ENCODE results near the gene DNAH1.

DNAH1 gene

DNA sequence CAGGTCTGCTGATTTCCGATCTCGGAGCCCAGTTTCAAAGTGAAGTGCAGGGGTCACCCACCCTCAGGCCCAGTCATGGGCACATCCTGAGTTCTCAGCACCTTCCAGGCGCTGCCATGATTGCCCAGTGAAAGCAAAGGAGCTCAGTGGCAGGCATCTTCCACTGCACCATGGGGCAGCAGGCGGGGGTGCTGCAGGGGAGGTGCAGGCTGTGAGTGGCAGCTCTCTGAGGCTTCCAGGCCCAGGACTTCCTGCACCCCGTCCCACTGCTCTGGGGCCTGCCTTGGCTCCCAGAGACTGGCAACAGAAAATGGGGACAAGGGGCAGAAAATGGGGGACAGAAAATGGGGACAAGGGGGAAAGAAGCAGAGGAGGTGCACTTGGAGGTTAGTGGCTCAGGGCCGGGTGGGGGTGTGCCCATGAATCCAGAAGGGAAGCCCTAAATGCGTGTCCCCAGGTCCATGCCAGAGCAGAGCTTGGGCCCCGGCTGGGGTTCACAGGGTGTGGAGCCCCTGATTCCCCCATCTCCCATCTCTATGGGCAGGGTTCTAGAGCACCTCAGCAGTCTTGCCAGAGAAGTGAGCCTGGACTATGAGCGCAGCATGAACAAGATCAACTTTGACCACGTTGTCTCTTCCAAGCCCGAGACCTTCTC, 28.0 kb downstream of the DNAH1 start:
- no peak for DNase-seq

DNA sequence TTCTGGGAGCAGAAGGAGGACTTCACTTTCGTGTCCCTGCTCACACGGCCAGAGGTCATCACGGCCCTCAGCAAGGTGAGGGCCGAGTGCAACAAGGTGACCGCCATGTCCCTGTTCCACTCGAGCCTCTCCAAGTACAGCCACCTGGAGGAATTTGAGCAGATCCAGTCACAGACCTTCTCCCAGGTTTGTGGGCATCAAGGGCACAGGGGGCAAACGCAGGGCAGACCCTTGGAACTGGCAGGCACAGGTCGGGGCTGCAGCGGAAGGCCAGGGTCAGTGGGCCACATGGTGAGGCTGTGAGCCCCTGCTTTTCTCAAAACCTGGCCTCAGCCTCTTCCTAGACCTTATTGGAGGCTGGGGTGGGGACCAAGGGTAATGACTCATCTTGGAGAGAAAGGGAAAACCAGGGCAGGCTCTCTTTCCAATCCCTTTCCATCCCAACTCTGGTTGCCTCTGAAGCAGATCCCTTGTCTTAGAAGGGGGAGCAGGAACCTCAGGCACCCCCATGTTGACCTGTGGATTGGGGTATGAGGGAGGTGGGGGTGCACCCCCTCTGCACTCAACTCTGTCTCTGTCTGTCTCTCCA, 29.5 kb downstream of the DNAH1 start:
- DNase-seq: no peak

DNA sequence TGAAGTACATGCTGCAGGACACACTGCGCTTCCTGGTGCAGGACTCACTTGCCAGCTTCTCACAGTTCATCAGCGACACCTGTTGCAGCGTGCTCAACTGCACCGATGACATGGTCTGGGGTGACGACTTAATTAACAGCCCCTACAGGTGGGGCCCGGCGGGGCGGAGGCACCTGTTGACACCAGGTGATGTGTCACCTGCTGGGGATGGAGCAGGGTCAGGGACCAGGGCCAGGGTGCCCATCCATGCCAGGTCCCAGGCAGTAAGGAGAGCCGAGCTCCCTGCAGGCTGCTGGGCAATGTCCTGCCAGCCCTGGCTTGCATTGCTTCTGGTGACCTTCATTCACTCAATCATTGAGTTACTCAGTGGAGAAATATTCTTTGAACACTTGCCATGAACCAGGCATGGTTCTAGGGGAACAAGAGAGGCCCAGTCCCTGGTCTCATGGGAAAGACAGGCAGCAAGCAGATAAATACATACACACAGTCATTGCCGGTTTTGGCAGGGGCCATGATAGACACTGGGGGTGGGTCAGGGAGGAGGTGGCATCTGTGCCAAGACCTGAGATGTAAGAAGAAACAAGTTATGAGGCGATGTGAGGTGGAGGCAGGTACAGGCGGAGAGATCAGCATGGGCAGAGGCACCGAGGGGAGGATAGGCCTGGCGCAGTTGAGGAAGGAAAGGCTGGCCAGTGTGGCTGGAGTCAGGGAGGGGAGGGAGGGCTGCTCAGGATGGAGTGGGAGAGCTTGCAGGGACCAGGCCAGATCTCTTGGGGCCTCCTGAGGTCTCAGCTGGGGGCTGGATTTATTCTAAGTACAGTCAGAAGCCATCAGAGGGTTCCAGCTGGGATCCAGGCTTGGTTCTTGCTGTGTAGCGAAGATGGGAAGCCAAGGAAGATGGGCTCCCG, 30.8 kb downstream of the DNAH1 start:
- DNase-seq: no peak

DNA sequence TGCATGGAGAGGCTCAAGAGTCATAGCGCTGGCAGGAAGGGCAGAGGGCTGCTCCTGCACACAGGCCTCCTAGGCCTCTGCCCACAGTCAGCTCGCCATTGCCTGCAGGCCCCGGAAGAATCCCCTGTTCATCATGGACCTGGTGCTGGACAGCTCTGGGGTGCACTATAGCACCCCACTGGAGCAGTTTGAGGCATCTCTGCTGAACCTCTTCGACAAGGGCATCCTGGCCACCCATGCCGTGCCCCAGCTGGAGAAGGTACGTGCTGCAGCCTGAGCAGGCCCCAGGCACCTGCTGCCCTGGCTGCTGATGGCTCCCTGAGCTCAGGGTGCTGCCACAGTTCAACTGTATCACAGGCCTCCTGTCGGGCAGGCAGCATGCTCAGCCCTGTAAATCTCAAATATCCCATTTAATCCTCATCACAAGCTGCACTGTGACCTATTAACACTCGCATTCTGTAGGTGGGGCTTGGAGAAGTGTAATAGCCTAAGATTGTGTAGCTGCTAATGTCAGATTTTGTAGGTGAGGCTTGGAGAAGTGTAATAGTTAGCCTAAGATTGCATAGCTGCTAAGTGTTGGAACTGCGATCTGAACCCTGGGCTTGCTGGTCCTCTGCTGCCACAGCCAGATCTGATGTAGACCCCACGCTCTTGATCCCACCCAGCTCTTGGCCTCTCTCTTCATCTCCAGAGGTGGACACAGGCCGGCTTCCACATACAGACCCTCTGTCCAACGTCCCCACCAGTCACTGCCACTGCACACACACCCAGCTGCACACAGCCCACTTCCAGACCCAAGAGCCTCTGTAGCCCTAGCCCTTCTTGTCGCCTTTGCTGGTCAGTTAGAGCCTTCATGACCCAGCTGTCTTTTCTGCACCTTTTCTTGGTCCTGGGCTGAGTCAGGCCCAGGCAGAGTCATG, 31.9 kb downstream of the DNAH1 start:
- no peak for DNase-seq

DNA sequence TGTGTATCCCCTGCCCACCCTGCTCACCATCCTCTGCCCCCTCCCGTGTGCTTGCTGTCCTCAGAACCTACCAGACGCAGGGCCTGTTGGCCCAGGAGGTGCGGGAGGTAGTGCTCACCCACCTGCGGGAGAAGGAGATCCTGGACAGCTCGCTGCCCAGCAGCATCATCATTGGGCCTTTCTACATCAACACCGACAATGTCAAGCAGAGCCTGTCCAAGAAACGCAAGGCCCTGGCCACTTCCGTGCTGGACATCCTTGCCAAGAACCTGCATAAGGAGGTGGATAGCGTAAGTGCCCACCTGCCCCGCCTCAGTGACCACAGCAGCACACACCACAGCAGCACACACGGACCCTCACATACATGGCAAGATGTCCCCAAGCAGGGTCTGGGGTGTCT, 33.0 kb downstream of the DNAH1 start:
- DNase-seq: no peak

DNA sequence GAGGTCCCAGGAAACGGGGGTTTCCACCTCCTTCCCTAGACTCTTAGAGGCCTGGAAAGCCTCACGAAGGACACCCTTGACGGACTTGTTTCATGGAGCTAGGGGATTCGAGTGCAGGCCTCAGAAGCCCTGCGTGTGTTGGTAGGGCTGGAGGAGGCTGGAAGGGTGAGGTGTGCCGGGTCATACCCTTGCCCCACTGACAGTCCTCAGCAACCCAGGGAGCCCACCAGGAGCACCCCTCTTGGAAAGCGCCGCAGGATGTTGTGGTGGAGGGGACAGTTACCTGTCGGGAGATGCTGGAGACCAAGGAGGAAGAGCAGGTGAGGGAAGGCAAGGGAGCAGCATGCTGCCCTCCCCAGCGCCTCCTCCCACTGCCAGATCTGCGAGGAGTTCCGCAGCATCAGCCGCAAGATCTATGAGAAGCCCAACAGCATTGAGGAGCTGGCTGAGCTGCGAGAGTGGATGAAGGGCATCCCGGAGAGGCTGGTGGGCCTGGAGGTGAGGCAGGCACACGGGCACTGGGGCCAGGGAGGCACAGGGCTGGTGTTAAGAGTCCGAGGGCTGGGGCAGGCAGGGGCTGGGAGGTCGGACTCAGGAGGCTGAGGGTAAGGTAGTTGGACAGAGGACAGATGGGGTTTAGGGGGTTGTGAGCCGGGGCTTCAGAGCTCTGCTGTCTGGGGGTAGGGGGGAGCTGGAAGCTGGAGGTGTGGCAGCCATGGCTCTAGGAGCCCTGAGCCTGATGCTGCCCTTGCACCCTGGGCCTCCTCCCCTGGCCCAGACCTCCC, 33.7 kb downstream of the DNAH1 start:
- no peak for DNase-seq

DNA sequence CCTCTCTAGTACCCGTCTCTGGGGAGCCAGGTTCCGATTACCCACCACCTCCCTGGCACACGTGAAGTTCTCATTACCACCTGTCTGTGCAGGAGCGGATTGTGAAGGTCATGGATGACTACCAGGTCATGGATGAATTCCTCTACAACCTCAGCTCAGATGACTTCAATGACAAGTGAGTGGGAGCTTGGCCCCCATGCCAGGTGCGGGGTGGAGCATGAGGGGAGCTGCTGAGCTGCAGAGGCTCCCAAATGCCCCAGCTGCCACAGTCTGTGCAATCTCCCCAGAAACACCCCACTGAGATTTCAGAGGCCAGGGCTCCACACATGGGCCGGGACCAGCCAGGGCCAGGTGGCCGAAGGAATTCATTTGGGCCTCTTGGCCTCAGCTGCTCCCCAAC, 34.3 kb downstream of the DNAH1 start:
- DNase-seq: no peak

DNA sequence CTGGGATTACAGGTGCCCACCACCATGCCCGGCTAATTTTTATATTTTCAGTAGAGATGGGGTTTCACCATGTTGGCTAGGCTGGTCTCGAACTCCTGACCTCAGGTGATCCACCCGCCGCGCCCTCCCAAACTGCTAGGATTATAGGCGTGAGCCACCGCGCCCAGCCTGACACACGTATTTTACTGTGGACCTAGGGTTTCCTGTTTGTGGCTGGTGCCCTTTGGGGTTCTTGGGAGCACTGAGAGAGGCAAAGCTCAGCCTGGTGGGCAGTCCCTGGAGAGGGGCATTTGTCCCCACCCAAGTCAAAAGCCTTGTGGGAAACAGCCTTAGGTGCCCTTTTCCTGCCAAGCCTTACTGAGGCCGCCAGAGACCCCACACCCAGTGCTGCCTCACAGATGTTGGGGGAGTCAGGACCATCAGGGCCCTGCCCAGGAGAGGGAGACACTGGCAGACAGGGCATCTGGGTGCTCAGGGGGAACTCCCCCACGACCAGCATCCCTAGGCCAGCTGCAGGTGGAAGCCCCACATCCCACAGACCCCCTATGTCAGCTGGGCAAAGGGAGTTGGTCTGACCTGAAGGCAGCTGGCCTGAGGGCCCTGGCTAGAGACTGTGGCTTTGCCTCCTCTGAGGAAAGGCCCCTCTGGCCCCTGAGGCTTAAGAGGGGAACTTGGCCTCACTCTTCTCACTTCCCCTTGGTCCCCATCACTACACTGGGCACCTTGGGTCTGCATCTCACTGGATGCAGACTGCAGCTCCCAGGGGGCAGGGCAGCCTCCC, 35.1 kb downstream of the DNAH1 start:
- DNase-seq: no peak

DNA sequence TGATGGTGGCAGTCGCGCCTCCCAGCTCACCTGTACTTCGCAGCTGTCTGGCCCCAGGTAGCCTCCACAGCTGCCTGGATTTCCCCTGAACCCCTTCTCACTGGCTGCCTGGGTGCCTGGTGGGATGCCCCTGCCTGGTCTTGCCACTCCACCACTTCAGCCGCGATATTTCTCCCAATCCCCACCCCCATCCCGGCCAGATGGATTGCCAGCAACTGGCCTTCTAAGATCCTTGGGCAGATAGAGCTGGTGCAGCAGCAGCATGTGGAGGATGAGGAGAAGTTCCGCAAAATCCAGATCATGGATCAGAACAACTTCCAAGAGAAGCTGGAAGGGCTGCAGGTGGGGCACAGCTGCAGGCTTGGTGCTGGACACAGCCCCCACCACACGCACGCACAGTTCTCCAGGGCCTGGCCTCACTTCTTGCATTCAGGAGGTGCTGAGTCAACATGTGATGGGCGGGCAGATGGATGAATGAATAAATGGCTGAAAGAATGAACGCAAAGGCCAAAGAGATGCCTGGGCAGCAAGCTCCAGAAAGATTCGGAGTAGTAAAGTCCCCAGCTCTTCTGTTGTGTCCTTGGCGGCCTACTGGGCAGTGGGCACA, 35.7 kb downstream of the DNAH1 start:
- DNase-seq: no peak

DNA sequence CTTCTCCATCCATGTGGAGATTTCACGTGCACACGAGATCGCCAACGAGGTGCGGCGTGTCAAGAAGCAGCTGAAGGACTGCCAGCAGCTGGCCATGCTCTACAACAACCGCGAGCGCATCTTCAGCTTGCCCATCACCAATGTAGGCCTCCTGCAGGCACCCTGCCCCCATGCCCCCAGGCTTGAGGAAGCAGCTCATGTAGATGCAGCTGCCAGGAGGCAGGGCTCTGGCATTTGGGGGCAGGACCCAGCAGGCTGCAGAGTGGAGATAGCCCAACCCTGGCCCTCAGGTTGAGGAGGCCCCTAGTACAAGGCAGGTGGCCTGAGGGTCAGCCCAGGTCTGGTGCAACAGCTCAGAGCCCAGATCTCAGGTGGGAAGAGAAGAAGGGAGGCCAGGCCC, 36.4 kb downstream of the DNAH1 start:
- no peak for DNase-seq

DNA sequence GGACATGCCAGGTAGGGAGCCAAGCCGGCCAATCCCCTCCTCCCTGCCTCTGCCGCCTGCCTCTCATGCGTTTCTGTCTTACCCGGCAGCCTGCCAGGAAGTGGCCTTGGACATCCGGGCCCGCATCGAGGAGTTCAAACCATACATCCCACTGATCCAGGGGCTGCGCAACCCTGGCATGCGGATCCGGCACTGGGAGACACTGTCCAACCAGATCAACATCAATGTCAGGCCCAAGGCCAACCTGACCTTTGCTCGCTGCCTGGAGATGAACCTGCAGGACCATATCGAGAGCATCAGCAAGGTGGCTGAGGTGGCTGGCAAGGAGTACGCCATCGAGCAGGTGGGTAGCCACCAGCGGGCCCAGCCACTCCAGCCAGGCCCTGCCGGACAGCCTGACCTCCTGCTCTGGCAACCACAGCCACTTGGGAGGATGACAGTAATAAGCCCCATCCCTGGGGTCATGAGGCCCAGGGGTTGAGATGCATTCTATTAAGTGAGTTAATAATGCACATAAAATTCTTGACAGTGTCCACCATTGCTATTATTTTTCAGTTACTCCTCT, 37.3 kb downstream of the DNAH1 start:
- no peak for DNase-seq

DNA sequence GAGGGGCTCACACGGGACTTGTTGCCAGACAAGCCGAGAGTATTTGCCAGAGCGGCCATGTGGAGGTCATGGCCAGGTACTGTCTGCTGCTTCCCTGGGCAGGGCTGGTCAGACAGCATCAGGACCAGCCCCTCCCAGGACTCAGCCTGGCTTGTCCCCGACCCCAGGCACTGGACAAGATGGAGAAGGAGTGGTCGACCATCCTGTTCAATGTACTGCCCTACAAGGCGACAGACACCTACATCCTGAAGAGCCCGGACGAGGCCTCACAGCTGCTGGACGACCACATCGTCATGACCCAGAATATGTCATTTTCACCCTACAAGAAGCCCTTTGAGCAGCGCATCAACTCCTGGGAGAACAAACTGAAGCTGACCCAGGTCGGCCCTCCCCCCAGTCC, 38.6 kb downstream of the DNAH1 start:
- DNase-seq: no peak

DNA sequence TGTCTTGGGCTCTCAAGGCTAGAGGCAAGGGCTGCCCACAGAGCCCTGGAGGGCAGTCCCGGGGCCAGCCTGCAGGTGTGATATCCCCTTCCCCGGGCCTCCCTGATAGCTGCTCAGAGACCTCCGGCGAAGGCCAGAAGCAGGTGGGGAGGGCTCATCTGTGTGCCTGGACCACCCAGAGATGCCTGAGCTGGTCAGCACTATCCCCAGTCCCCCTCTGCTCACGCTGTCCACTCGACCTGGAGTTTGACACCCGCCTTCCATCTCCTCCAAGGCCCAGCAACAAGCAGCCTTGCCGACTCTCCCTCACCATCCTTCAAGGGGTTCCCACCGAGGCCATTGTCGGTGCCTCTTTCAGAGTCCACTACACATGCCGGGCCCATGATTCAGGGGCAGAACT, 39.4 kb downstream of the DNAH1 start:
- no peak for DNase-seq

DNA sequence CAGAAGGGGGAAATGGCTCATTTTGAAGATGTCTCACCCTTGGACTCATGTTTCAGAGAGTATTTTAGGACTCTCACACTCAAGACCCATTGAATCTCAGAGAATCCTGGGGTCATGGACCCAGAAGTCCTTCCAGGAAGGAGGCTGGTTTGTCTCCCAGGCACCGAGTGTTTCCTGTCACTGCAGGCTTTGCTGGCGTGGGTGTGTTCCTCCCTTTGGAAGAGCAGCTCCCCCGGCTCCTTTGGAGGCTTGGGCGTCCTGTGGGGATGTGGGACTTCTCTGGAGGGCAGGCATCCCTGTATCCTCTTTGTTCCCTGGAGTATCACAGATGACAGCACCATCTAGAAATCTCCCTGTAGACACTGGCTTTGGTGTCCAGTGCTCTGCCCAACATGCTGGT, 40.0 kb downstream of the DNAH1 start:
- no peak for DNase-seq

DNA sequence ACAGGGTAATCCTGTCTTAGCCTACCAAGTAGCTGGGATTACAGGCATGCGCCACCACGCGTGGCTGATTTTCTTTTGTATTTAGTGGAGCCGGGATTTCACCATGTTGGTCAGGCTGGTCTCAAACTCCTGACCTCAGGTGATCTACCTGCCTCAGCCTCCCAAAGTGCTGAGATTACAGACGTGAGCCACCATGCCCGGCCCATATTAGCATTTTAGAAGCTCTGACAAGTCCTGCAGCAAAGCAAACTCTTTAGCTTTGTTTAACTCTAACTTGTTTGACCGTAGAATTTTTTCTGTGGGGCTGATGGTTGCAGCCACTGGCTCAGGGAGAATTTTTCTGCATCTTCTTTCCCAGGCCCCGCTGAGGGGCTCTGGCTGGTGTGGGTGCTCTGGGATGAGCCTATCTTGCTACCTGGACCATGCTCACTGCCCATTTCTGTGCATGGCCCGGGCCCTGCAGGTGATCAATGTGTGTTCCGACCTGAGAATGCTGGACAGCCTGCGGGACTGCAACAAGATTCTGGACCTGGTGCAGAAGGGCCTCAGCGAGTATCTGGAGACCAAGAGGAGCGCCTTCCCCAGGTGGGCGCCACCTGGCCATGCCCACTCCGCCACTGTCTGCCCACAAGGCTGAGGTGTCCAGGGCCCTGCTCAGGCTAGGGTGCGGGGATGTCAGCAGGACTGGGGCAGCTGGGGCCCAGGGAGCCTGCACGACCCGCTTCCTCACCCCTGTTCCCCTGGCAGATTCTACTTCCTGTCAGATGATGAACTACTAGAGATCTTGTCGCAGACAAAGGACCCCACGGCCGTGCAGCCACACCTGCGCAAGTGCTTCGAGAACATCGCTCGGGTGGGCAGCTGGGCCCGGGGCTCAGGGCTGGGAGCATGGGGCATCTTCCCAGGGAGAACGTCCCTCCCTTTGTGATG, 41.3 kb downstream of the DNAH1 start:
- no peak for DNase-seq

DNA sequence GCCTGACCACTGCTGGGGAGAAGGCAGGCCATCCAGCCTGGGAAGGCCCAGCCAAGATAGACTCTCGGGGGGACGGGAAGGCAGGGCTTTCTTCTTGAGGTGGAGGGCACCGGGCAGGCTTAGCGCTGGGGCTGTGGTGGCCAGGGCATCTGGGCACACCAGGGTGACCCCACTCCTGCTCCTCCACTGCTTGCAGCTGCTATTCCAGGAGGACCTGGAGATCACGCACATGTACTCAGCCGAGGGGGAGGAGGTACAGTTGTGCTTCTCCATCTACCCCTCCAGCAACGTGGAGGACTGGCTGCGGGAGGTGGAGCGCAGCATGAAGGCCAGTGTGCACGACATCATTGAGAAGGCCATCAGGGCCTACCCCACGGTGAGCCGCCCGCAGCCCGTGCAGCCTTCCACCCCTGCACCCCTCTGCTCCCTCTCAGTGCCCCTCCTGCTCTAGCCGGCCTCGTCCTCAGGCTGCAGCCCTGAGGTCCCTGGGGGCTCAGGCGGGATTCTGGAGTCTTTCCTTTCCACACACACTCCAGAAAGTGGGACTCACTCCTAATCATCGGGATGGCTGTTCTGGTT, 42.3 kb downstream of the DNAH1 start:
- DNase-seq: no peak

DNA sequence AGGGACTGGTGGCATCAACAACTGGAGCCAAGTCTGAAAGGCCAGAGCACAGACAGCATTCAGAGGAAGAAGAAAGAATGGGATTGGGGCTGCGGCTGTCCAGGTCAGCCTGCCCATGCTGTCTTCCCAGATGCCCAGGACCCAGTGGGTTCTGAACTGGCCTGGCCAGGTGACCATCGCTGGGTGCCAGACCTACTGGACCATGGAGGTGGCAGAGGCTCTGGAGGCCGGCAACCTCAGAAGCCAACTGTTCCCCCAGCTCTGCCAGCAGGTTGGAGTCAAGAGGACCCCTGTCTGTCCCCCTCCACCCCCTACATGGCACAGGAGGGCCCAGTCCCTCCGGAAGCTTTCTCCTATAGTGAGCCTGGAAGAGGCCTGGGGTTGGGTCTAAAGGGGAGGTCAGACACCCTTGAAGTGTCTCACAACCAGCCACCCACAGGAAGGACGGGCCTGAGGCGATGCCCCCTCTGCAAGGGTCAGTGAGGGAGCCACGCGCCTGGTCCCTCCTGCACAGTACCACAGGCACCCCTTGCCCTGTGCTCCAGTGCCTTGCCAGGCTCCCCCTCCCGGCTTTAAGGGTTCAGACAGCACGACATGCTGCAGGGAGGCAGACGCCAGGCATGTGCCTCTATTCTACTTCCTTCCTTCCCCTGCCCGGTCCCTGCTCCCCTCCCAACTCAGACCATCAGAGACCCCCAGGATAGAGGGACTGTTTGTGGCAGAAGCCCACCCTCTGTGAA, 43.2 kb downstream of the DNAH1 start:
- DNase-seq: no peak

DNA sequence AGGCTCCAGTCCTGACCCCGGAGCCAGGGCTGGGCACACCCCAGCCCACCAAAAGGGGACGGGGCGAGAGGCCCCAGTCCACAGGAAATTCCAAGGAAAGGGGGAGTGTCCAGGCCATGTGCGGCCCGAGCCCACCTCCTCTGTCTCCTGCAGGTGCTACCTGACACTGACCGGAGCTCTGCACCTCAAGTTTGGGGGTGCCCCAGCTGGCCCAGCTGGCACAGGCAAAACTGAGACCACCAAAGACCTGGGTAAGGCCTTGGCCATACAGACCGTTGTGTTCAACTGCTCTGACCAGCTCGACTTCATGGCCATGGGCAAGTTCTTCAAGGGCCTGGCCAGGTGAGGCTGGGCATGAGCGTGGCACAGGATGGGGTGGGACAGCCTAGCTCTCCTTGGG, 44.9 kb downstream of the DNAH1 start:
- no peak for DNase-seq
